Endothelial cell of umbilical vein (primary cell): ENCODE results near the gene JCAD.

Experiments used
- CTCF ChIP-seq, 2 donors: IDR thresholded peaks; 1 replicate in 1 of 2; 2 replicates in 1 of 2; pipeline ENCODE4 v1.5.1; 2011; ENCODE audit warnings: low read length in 2 of 2, mild to moderate bottlenecking in 2 of 2, moderate library complexity in 2 of 2, control low read depth in 1 of 2, inconsistent platforms in 1 of 2, low read depth in 1 of 2; ENCODE audit not compliant: insufficient read depth in 1 of 2; ENCODE audit errors: extremely low read depth in 1 of 2
- EZH2 ChIP-seq: IDR thresholded peaks from 2 replicates; pipeline ENCODE4 v1.6.1; 2012; ENCODE audit warnings: borderline replicate concordance, low read depth, mild to moderate bottlenecking, moderate library complexity, low read length, inconsistent platforms; ENCODE audit not compliant: severe bottlenecking
- FOS ChIP-seq: IDR thresholded peaks from 2 replicates; pipeline ENCODE4 v1.6.1; 2011; ENCODE audit warnings: mild to moderate bottlenecking, low read length, moderate library complexity, borderline replicate concordance; ENCODE audit not compliant: insufficient read depth
- GATA2 ChIP-seq: IDR thresholded peaks from 2 replicates; pipeline ENCODE4 v1.7.0; 2011; ENCODE audit warnings: low read depth, mild to moderate bottlenecking, moderate library complexity, mixed read lengths, low read length; ENCODE audit not compliant: insufficient read length, insufficient read depth
- JUN ChIP-seq: IDR thresholded peaks from 2 replicates; pipeline ENCODE4 v1.6.1; 2011; ENCODE audit warnings: borderline replicate concordance, low read depth; ENCODE audit not compliant: insufficient read length, insufficient read depth
- MAX ChIP-seq: IDR thresholded peaks from 2 replicates; pipeline ENCODE4 v1.6.1; 2011; ENCODE audit not compliant: insufficient read depth, insufficient read length
- MYC ChIP-seq: IDR thresholded peaks from one replicate; pipeline ENCODE4 v1.6.1; 2011; ENCODE audit warnings: mild to moderate bottlenecking, low read depth, low read length
- POLR2A ChIP-seq: IDR thresholded peaks from 2 replicates; pipeline ENCODE4 v1.6.1; 2012; ENCODE audit warnings: low read depth, mild to moderate bottlenecking, control low read depth, low read length
- POLR2AphosphoS5 ChIP-seq: IDR thresholded peaks from 2 replicates; pipeline ENCODE4 v1.6.1; 2012; ENCODE audit warnings: low read depth, mild to moderate bottlenecking, control low read depth, low read length, moderate library complexity; ENCODE audit not compliant: insufficient read depth

GRCh38 chr10:30027057-30028005 is 32.1 kb downstream of the JCAD start:
- TF ChIP-seq EZH2 (no peak), MAX (no peak), CTCF (IDR thresholded peaks at IDR 0.05; ENCODE audit: extremely low read depth in 1 of 2, insufficient read depth in 1 of 2, low read depth in 1 of 2, low read length in 2 of 2) (peak; percentile 14), POLR2A (peak; percentile 40), JUN (no peak), GATA2 (peak; percentile 21), POLR2AphosphoS5 (peak; percentile 82), MYC (no peak), FOS (no peak)
